Measurements from ENCODE around the gene ARID2.

Gene ARID2

DNA sequence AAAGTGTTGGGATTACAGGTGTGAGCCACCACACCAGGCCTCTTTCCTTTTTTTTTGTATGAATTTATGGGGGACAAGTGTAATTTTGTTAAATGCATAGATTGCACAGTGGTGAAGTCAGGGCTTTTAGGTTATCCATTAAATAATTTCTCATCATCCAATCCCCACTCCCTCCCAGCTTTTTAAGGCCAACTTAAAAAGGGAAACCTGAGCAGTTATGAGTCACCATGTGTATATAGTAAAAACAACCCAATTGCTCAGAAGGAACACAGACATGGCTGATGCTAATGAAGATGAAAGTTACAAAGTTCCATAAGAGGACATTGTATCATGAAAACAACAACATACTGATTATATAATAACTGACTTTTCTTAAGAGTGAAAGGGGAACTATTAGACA is 25.6 kb upstream of the ARID2 start:
- Histone ChIP-seq H3K4me3 (replicated peaks; ENCODE audit: low read depth, low read length) (no peak overlapping the region), H3K27me3 (replicated peaks; ENCODE audit: control insufficient read depth, insufficient read depth, low read length) (no peaks in the 10 kb centered on the region), H3K36me3 (ENCODE audit: control insufficient read depth, insufficient read depth, low read length) (no peaks in the 10 kb centered on the region)
- DNase-seq (ENCODE audit: extremely low read depth, insufficient read length), result no peak
- TF ChIP-seq, protein P1, sequence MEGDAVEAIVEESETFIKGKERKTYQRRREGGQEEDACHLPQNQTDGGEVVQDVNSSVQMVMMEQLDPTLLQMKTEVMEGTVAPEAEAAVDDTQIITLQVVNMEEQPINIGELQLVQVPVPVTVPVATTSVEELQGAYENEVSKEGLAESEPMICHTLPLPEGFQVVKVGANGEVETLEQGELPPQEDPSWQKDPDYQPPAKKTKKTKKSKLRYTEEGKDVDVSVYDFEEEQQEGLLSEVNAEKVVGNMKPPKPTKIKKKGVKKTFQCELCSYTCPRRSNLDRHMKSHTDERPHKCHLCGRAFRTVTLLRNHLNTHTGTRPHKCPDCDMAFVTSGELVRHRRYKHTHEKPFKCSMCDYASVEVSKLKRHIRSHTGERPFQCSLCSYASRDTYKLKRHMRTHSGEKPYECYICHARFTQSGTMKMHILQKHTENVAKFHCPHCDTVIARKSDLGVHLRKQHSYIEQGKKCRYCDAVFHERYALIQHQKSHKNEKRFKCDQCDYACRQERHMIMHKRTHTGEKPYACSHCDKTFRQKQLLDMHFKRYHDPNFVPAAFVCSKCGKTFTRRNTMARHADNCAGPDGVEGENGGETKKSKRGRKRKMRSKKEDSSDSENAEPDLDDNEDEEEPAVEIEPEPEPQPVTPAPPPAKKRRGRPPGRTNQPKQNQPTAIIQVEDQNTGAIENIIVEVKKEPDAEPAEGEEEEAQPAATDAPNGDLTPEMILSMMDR (IDR thresholded peaks at IDR 0.05; ENCODE audit: insufficient read depth, low read length, poor library complexity, severe bottlenecking), result no peak

DNA sequence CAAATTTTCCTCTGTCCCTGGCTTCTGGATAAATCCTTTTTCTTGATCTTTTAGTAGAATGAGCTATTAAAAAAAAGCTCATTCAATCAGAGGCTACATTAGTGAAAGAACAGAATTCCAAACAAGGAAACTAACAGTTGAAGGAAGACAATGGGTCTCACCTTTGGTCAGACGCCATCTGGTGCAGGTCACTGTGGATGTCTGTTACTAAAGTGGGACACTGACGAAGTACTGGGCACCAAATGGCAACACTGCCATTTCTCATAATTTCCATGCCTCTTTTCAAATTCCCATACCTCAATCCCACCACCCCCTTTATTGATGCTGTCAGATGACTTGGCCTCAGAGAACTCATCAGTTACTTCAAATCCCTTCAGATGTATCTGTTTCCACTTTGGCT is 24.5 kb upstream of the ARID2 start:
- no peaks in the 10 kb centered on the region for H3K27me3 ChIP-seq (replicated peaks; ENCODE audit: control insufficient read depth, insufficient read depth, low read length)
- no peak for DNase-seq (ENCODE audit: extremely low read depth, insufficient read length)
- TF ChIP-seq, protein P1 (IDR thresholded peaks at IDR 0.05; ENCODE audit: insufficient read depth, low read length, poor library complexity, severe bottlenecking), result no peak
- H3K4me3 ChIP-seq (replicated peaks; ENCODE audit: low read depth, low read length), result no peak overlapping the region
- no peaks in the 10 kb centered on the region for H3K36me3 ChIP-seq (ENCODE audit: control insufficient read depth, insufficient read depth, low read length)

DNA sequence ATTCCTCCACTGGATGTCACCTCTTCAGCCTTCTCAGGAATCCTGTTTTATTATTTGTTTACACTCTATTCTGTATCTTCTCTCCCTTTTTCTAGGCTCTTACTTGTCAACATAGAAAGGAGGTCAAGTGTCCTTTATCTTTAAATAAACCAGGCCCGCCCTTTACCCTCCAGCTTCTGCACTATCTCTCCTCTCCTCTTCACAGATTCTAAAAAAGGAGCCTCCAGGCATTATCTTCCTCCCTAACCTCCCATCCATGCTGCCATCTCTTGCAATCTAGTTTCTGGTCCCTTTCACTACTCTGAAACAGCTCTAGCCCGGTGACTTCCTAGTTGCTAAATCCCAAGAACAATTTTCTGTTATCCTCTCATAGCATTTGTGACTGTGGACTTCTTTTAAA is 24.1 kb upstream of the ARID2 start:
- no peak for DNase-seq (ENCODE audit: extremely low read depth, insufficient read length)

DNA sequence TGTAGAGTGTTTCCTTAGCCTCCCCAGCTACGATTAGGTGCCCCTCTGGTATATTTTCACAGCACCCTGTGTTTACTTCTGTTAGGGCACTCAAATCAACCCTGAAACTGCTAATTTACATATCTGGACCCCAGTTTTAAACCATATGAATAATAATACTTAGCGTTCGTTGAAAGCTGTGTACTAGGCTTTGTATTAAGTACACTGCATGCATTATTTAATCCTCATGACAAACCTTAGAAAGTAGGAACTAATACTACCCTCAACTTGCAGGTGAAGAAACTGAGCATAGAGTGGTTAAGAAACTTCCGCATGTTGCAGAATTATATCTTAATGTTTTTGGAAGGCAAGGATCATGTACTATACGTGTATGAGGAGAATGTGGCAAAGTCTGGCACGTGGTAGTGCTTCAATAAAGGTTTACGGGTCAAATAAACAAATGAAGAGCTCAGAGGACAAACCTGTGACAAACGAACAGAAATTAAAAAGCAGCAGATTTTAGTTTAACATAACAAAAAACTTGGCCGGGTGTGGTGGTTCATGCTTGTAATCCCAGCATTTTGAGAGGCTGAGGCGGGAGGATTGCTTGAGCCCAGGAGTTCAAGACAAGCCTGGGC is 22.2 kb upstream of the ARID2 start:
- TF ChIP-seq, protein P1 (IDR thresholded peaks at IDR 0.05; ENCODE audit: insufficient read depth, low read length, poor library complexity, severe bottlenecking), result no peak
- DNase-seq (ENCODE audit: extremely low read depth, insufficient read length), result no peak

More for the DNA sequence above, 24.1 kb upstream of the ARID2 start:
- TF ChIP-seq, protein P1 (IDR thresholded peaks at IDR 0.05; ENCODE audit: insufficient read depth, low read length, poor library complexity, severe bottlenecking), result no peak
- Histone ChIP-seq H3K27me3 (replicated peaks; ENCODE audit: control insufficient read depth, insufficient read depth, low read length) (no peaks in the 10 kb centered on the region), H3K4me3 (replicated peaks; ENCODE audit: low read depth, low read length) (no peak overlapping the region), H3K36me3 (ENCODE audit: control insufficient read depth, insufficient read depth, low read length) (no peaks in the 10 kb centered on the region)

DNA sequence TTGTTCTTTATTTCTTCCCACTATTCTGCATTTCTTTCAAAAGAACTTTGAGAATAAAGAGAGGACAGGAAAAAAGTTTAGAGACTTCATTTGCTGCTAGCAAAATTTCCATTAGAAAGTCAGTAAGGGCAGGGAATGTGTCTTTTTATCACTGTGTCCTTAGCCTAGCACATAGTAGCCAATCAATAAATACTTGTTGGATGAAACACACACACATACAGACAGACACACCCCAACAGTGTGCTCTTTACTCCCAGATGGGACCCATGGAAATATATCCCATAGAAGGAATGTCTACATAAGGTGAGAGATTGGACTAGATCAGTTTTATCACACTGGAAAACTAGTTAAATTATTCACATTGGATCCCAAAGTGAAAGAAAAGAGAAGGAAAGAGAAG is 21.1 kb upstream of the ARID2 start:
- no peaks in the 10 kb centered on the region for H3K27me3 ChIP-seq (replicated peaks; ENCODE audit: control insufficient read depth, insufficient read depth, low read length)
- TF ChIP-seq, protein P1 (IDR thresholded peaks at IDR 0.05; ENCODE audit: insufficient read depth, low read length, poor library complexity, severe bottlenecking), result no peak
- H3K36me3 ChIP-seq (ENCODE audit: control insufficient read depth, insufficient read depth, low read length), result no peaks in the 10 kb centered on the region
- H3K4me3 ChIP-seq (replicated peaks; ENCODE audit: low read depth, low read length), result no peak overlapping the region
- no peak for DNase-seq (ENCODE audit: extremely low read depth, insufficient read length)

More for the DNA sequence above, 22.2 kb upstream of the ARID2 start:
- H3K27me3 ChIP-seq (replicated peaks; ENCODE audit: control insufficient read depth, insufficient read depth, low read length), result no peaks in the 10 kb centered on the region
- no peak overlapping the region for H3K4me3 ChIP-seq (replicated peaks; ENCODE audit: low read depth, low read length)
- no peaks in the 10 kb centered on the region for H3K36me3 ChIP-seq (ENCODE audit: control insufficient read depth, insufficient read depth, low read length)

DNA sequence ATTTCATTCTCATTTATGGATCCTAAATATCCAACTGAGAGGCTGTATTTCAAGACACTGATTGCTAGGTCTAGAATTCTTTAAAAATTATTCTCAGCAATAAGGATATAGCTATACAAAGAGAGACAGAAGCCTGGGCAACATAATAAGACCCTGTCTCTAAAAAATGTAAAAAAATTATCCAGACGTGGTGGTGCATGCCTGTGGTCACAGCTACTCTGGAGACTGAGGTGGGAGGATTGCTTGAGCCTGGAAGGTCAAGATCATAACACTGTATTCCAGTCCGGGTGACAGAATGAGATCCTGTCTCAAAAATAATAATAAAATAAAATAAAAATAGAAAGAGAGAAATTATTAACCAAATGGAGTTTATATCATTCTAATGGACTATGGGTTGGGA is 20.6 kb upstream of the ARID2 start:
- Histone ChIP-seq H3K27me3 (replicated peaks; ENCODE audit: control insufficient read depth, insufficient read depth, low read length) (no peaks in the 10 kb centered on the region), H3K4me3 (replicated peaks; ENCODE audit: low read depth, low read length) (no peak overlapping the region), H3K36me3 (ENCODE audit: control insufficient read depth, insufficient read depth, low read length) (no peaks in the 10 kb centered on the region)
- DNase-seq (ENCODE audit: extremely low read depth, insufficient read length), result no peak
- TF ChIP-seq, protein P1 (IDR thresholded peaks at IDR 0.05; ENCODE audit: insufficient read depth, low read length, poor library complexity, severe bottlenecking), result no peak
